GM13977 (cell line): ENCODE data around the gene POM121.
"Not testable (repeated sequence)": the region's sequence is repeated elsewhere in the genome, so short reads cannot be mapped to it uniquely, and the experiment has no call there.

ENCODE experiments used
- DNase-seq: peaks from one replicate; pipeline ENCODE4 v3.0.0; 2012; ENCODE audit warnings: low spot score
- in situ Hi-C: fragments of 300-500 bp; cut with MboI; formaldehyde crosslinking; loops from one replicate; pipeline ENCODE4 v1.12.0; 2022; ENCODE audit warnings: low sequenced_read_pairs, low pct_unique_long_range_greater_than_20kb, mixed read lengths, inconsistent platforms; ENCODE audit not compliant: unreplicated experiment

The POM121 gene

GRCh38 chr7:72997887-72998468 is 73.1 kb downstream of the POM121 start:
- in situ Hi-C loops, DNase-seq: not testable (repeated sequence)
